ENCODE data around the gene CLDN9. TPM values are rescaled to one million over a fixed set of nuclear protein-coding genes. Genes with fewer than 3 reads are reported as not detected.
A peak's percentile ranks its signal among the peaks of the same experiment; 100 is the strongest.

Gene CLDN9
- total RNA-seq, 1 experiment from 2014 or later: 1.3 TPM

DNA sequence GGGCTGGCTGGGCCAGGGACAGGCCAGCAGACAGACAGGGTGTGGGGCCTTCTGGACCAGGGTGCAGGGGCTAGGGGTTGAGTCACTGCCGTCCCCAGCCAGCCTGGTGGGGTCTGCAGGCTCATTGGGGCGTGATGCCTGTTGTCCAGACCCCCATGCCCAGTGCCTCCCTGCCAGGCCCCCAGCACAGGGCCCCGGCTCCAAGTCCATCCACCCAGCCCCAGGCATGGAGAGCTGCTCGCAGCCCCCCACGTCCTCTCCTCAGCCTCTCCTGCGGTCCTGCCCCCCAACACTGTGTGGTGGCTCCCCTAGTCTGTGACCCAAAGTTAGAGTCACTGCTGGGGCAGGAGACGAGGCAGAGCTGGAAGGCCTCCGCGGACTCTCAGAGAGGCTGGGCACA, 25.4 kb upstream of the CLDN9 start:
- H3K27me3 Mint-ChIP-seq (ENCODE audit: low read depth): peaks cover 10% of the 10 kb centered on the region

More for the DNA sequence above, 25.4 kb upstream of the CLDN9 start:
- Histone ChIP-seq H4K8ac (replicated peaks; ENCODE audit: insufficient read length, low read depth, low read length) (no peak overlapping the region), H3K79me1 (ENCODE audit: insufficient read depth, low read depth, low read length, poor library complexity, severe bottlenecking) (no peaks in the 10 kb centered on the region), H3K27ac (ENCODE audit: insufficient read length, low read depth, low read length) (no peak overlapping the region), H3K56ac (ENCODE audit: insufficient read length, low read depth, low read length) (no peak overlapping the region), H4K20me1 (ENCODE audit: control insufficient read depth, insufficient read depth, insufficient read length) (no peaks in the 10 kb centered on the region), H2BK20ac (ENCODE audit: low read depth, low read length, poor library complexity, severe bottlenecking) (no peak overlapping the region), H4K5ac (ENCODE audit: insufficient read length, low read depth, low read length) (no peak overlapping the region), H3K27me3 (ENCODE audit: insufficient read depth, low read length) (no peaks in the 10 kb centered on the region), H2AFZ (ENCODE audit: low read length) (no peak overlapping the region), H3K23me2 (ENCODE audit: insufficient read length, low read depth, low read length, poor library complexity, severe bottlenecking) (no peaks in the 10 kb centered on the region), H3K4me2 (ENCODE audit: insufficient read depth, insufficient read length, low read length) (no peak overlapping the region), H3K9ac (ENCODE audit: extremely low read depth, insufficient read length, low read length) (no peak overlapping the region), H3K23ac (ENCODE audit: insufficient read length, low read depth, low read length) (no peak overlapping the region), H3K18ac (ENCODE audit: insufficient read length, low read depth, low read length) (no peak overlapping the region), H3K79me2 (ENCODE audit: insufficient read depth, low read length) (no peaks in the 10 kb centered on the region), H2BK15ac (ENCODE audit: low read depth, low read length) (no peak overlapping the region), H2AK5ac (ENCODE audit: insufficient read length, low read length) (no peak overlapping the region), H2BK120ac (ENCODE audit: low read depth, low read length, poor library complexity, severe bottlenecking) (no peak overlapping the region), H3K14ac (ENCODE audit: insufficient read depth, low read length) (peak overlapping the region; percentile 17; the same call in 1 of the 2 replicates), H2BK5ac (ENCODE audit: insufficient read length, low read length) (no peak overlapping the region), H3K9me3 (ENCODE audit: control insufficient read depth, low read depth, low read length) (no peaks in the 10 kb centered on the region), H4K91ac (ENCODE audit: insufficient read length, low read depth, low read length) (no peak overlapping the region), H2BK12ac (ENCODE audit: insufficient read length, low read depth, low read length) (no peak overlapping the region), H3K4me1 (ENCODE audit: insufficient read depth, low read length) (no peaks in the 10 kb centered on the region; the same call in 1 of the 2 replicates), H3K4ac (ENCODE audit: low read depth, low read length) (no peak overlapping the region), H3T11ph (ENCODE audit: low read length) (no peak overlapping the region)
- Mint-ChIP-seq H3K4me3 (no peak overlapping the region), H3K9me3 (no peaks in the 10 kb centered on the region), H3K4me1 (peaks cover 17 to 50% of the 10 kb centered on the region in 2 experiments), H3K36me3 (ENCODE audit: insufficient read depth in 1 of 3, low read depth in 3 of 3) (no peaks in the 10 kb centered on the region), H3K27ac (no peak overlapping the region)
- no CpG with 5 or more reads among the region's 9 CpGs for WGBS (ENCODE audit: extremely low coverage, insufficient read length, low lambda C conversion rate)
- TF ChIP-seq, protein P1, sequence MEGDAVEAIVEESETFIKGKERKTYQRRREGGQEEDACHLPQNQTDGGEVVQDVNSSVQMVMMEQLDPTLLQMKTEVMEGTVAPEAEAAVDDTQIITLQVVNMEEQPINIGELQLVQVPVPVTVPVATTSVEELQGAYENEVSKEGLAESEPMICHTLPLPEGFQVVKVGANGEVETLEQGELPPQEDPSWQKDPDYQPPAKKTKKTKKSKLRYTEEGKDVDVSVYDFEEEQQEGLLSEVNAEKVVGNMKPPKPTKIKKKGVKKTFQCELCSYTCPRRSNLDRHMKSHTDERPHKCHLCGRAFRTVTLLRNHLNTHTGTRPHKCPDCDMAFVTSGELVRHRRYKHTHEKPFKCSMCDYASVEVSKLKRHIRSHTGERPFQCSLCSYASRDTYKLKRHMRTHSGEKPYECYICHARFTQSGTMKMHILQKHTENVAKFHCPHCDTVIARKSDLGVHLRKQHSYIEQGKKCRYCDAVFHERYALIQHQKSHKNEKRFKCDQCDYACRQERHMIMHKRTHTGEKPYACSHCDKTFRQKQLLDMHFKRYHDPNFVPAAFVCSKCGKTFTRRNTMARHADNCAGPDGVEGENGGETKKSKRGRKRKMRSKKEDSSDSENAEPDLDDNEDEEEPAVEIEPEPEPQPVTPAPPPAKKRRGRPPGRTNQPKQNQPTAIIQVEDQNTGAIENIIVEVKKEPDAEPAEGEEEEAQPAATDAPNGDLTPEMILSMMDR (conservative IDR thresholded peaks at IDR 0.05): no peak
- no peak for DNase-seq
